ENCODE measurements around the gene SS18L1.

GRCh38 chr20:62190639-62191411 is 47.3 kb downstream of the SS18L1 start:
- TF ChIP-seq CTCF (conservative IDR thresholded peaks at IDR 0.05; ENCODE audit: low read depth in 2 of 2) (peak; percentile 7 to 32; a peak in 2 of 4 replicates), CREB1 (CRISPR knock-in tag; IDR thresholded peaks at IDR 0.05; ENCODE audit: low read depth) (no peak), REST (IDR thresholded peaks at IDR 0.05; ENCODE audit: unreplicated experiment) (no peak), EZH2 (IDR thresholded peaks at IDR 0.05; ENCODE audit: low read depth, unreplicated experiment) (no peak)
